ENCODE results near the gene RFESD.
"Not testable (repeated sequence)": the region's sequence is repeated elsewhere in the genome, so short reads cannot be mapped to it uniquely, and the experiment has no call there.

RFESD gene

DNA sequence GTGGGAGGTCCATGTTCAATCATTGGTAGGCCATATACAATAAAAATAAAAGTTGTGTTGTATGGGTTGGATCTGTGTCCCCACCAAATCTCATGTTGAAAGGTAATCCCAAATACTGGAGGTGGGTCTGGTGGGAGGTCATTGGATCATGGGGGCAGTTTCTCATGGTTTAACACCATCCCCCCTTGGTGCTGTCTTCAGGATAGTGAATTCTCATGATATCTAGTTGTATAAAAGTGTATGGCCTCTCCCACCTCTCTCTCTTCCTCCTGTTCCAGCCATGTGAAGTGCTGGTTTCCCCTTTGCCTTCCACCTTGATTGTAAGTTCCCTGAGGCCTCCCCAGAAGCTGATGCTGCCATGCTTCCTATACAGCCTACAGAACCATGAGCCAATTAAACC lies 21.1 kb downstream of the RFESD start:
- no peak for DNase-seq

- DNase-seq: no peak
Observed at GRCh38 chr5:95668216-95668615, 21.6 kb downstream of the RFESD start.

DNA sequence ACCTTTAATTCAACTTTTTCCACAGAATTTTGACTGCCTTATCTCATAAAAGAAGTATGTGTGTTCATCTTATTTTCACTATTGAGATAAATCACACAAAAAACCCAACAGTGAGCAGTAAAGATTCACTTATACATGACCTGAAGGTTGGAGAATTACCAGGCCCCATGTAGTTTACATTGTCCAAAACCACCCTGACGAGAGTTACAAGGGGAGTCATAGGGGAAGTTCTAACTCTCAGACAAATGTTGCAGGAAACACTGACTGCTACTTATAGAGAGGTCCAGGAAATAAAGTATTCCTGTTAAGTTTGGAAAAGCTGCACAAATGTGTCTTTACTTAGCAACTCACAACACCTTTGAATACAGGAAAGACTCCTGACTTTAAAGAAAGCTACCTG lies 22.2 kb downstream of the RFESD start:
- no peak for DNase-seq

DNA sequence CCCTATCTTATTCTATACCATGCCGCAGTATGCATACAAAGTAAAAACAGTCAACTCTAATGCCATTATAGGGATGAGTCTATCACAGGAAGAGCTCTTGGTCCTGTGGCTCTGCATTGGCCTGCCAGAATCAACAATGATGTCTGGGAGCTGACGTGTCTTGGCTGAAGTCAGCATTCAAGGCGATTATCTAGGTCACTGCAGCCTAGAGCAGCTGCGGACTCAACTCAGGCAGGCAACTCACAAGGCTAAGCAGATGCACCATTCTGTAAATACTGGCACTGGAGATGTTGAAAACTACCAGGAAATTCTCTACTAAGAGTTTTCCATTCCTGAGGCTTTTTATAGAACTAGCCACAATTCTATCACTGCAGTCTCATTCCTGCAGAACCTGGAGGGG lies 23.0 kb downstream of the RFESD start:
- DNase-seq: no peak

DNA sequence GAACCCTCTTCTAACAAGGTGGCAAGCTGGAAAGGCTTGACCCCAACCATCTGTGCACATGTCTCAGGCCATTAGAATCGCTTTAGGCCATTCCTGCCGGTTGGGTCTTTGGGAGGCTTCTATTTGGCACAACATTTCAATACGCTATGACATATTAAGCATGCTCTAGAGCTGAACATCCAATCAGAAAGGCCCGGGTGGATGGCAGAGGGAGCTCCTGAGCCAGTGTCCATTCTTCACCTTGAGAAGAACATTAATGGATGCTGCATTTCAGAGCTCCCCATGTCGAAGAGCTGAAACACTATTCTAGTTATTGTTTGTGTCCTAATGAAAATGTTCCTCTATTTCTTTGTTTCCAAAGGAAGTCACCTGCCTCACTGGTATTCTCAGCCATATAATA lies 23.4 kb downstream of the RFESD start:
- no peak for DNase-seq

GRCh38 chr5:95670568-95670967 lies 24.0 kb downstream of the RFESD start:
- DNase-seq: no peak

- no peak for DNase-seq
Observed at GRCh38 chr5:95671826-95672225, 25.2 kb downstream of the RFESD start.

DNA sequence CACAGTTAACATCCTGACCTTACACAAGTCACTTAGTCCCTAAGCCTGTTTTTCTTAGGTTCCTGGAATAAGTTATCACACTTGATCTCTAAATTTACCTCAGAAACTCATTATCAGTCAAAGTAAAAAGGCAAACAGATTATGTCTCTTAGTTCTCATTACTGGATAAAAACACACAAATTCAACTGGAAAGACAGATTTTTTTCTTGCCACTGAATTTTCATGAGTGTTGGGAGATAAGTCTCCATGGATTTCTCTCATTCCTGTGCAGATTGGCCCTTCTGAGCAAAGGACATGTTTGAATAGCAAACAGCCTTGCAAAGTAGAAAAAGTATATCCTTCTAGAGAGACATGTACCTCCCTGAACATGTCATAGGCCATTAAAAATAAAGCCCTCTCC lies 26.1 kb downstream of the RFESD start:
- no peak for DNase-seq

DNA sequence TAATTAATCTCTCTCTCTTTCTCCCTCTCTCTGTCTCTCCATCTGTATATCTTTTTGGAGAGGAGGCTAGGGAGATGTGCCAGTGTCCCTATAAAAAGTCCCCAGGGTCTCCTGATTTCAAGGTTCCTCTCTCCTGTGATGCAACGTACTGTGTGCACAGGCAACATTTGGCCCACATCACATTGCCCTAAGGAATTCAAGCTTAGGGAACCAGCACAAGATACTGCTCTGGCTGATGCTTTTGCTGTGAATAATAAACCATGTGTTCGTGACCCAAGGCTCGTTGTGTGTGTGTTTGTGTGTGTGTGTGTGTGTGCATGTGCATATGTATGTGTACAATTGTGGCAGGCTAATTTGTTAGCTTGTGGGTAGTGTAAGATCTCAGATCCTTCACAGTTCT lies 26.5 kb downstream of the RFESD start:
- no peak for DNase-seq

DNA sequence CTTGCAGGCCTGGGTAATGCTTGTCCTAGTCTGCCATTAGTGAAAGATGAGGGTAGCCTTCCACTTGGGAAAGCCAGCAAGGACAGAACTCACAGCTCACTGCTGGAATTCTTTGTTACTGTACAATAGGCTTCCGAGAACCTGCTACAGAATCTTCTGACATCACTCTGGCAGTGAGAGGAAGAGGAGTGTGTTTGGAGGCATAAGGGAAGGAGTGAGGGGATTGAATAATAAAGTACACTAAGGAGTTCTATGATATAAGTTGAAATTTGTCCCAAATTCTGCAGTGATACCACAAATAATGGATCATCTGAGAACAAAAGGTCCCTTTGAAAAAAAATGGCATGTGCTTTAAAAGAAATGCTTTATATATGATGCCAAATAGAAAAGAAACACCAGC lies 36.3 kb downstream of the RFESD start, which contains the start of gene SPATA9:
Gene SPATA9, minus strand, starts transcription at position 101 of the 400 bp plus-strand sequence. CDS start 137 bp downstream, outside the sequence.
- no peak for DNase-seq

DNA sequence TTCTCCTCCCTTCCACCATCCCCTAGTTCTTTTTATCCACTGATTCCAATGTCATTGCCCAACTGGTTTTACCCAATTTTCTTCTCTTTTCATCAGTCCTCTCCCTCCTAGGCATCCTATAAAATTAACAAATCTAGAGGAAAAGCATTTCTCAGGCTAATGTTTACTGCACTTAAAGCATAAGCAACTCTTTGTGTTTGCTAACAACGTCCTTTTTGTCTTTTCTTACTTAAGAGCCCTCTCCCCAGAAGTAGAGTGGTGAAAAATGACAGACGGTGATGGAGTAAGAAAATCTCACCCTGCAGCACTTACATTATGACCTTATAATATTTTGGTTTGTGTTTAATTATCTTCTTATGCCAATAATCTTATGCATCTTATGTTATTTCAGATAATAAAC lies 37.8 kb downstream of the RFESD start:
- no peak for DNase-seq

DNA sequence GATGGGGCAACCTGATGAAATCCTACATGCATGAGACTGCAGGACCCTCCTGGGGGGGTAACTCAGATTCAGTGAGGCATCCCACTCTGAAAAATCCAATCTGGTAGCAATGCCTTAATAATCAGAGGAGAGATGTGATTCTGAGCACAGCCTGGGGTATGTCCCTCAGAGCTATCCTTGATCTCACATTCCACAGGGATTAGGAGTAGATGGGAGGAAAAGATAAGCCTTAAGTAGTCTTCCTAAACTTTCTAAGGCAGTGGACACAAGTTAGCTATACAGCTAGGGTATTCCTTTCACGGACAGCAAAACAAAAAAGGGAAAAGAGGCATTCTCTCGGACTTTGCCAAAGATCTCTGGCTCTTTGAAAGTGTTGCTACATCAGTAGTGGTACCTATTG lies 40.1 kb downstream of the RFESD start:
- no peak for DNase-seq

- no peak for DNase-seq
Observed at GRCh38 chr5:95689680-95690079, 43.1 kb downstream of the RFESD start.

DNA sequence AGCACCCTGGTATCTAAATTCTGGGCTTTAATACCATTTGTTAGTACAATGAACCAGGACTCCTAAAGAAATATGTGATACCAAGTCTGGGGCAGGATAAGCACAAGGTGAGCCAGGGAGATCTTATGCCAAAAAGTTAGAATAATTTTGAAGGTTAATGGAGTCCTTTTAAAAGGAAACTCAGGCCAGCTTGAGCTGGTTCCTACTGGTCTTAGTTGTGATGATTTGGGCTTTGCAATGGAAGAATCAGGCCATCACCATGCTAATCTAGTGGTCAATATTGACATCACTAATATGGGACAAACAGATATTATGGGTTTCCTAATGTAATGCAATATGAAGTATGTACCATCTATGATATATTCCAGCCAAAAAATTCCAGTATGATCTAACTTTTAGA lies 43.8 kb downstream of the RFESD start:
- no peak for DNase-seq

GRCh38 chr5:95697781-95698681 lies 51.5 kb downstream of the RFESD start:
- no peak for DNase-seq

GRCh38 chr5:95699337-95699736 lies 52.8 kb downstream of the RFESD start:
- DNase-seq: no peak

DNA sequence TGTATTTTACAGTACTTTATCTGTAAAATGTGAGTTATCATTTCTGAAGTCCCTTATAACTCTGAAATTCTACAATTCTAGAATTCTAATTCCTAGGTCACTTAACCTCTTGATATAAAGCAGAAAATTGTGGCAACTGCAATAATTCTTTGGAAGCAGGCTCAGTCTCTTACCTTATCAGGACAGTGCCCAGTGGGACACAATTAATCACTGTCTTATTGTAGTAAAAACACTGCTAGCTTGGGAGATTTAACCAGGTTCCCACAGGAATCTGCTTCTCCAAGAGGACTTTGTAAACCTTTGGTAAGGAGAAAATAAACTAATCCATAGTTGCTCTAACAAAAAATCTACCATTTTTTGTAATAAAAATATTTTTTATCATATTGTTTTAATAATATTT lies 54.5 kb downstream of the RFESD start:
- no peak for DNase-seq

DNA sequence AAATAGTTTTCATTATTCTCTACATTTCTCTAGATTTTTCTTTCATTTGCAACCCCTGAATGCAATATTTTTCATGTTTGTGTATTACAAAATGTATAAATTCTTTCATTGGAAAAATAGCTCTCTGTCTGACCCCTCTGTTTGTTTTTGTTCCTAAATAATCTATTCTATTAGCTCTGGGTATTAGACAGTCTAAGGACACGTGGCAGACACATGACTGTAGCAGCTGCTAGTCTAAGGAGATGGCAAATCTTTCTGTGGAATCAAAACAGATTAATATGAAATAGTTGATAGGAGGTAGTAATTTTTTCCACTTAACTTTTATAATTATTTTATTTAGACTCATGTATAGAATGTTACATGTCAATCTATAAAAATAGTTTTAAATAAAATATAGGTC lies 57.6 kb downstream of the RFESD start:
- no peak for DNase-seq

DNA sequence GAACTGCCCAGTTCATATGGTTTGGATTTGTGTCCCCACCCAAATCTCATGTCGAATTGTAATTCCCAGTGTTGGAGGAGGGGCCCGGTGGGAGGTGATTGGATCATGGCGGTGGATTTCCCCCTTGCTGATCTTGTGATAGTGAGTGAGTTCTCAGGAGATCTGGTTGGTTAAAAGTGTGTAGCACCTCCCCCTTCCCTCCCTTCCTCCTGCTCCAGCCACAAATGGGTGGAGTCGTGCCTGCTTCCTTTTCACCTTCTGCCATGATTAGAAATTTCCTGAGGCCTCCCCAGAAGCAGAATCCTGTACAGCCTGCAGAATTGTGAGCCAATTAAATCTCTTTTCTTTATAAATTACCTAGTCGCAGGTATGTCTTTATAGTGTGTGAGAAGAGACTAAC lies 59.6 kb downstream of the RFESD start:
- DNase-seq: not testable (repeated sequence)

DNA sequence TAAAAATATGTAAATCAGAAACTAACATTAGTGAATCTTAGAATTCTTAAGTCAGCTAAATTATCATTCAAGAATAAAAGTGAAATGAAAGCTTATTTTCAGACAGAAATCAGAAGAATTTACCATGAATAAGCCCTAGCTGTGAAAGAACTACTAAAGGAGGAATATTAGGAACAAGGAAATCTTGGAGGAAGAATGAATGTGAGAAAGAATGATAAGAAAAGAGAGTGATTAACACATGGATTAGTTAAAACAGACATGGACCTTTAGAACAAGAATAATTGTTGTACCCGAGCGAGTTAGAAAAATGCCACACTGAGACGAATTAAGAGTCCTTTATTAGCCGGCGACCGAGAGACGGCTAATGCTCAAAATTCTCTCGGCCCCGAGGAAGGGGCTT lies 60.5 kb downstream of the RFESD start:
- DNase-seq: no peak
